GM12892 (cell line): ENCODE measurements around the gene NEURL1. TPM values are rescaled to one million over a fixed set of nuclear protein-coding genes. Genes with fewer than 3 reads are reported as not detected.

Experiments used
- DNase-seq: peaks from one replicate; pipeline ENCODE4 v3.0.0; 2011; ENCODE audit not compliant: insufficient read length
- FAIRE-seq: peaks from 2 replicates; lab custom pipeline; 2011; peaks lifted over from hg19 to GRCh38; lab: Jason Lieb, UNC
- POLR2A ChIP-seq: IDR thresholded peaks from 2 replicates; pipeline ENCODE4 v1.6.1; 2011; ENCODE audit warnings: low read depth, low read length, control low read depth
- POLR2AphosphoS5 ChIP-seq: IDR thresholded peaks from 2 replicates; pipeline ENCODE4 v1.6.1; 2011; ENCODE audit warnings: low read depth, low read length, control low read depth
- TAF1 ChIP-seq: IDR thresholded peaks from 2 replicates; pipeline ENCODE4 v1.6.1; 2011; ENCODE audit warnings: low read depth, mild to moderate bottlenecking, control low read depth, low read length, borderline replicate concordance
- polyA plus RNA-seq: library from polyadenylated mRNA; unstranded; fragments of >200 nt; gene quantifications from one replicate; pipeline ENCODE4 v1.2.1, GENCODE V29; 2012; ENCODE audit warnings: missing spikeins, inconsistent platforms; ENCODE audit not compliant: missing spikeins

Gene NEURL1
- 0.36 TPM for polyA plus RNA-seq

- DNase-seq (peak; percentile 41), FAIRE-seq (no peak)
- no peak for TF ChIP-seq POLR2AphosphoS5
- no peak for TF ChIP-seq TAF1
- TF ChIP-seq POLR2A = no peak
Observed at GRCh38 chr10:103493362-103493915, at the start of gene NEURL1. Gene NEURL1, plus strand, starts transcription at chr10:103493705. Its CDS starts 683 bp downstream, at chr10:103494388.

GRCh38 chr10:103444478-103444877 lies 49.0 kb upstream of the NEURL1 start:
- FAIRE-seq (no peak), DNase-seq (no peak)
- TF ChIP-seq TAF1 (no peak), POLR2AphosphoS5 (no peak), POLR2A (no peak)

GRCh38 chr10:103445366-103445765 lies 48.1 kb upstream of the NEURL1 start:
- peak; percentile 14 for FAIRE-seq
- TF ChIP-seq POLR2A (no peak), TAF1 (no peak), POLR2AphosphoS5 (no peak)
- no peak for DNase-seq

GRCh38 chr10:103445767-103446567 lies 47.5 kb upstream of the NEURL1 start:
- TF ChIP-seq POLR2A (no peak), POLR2AphosphoS5 (no peak), TAF1 (no peak)
- FAIRE-seq (no peak), DNase-seq (no peak)

- DNase-seq = no peak
- no peak for TF ChIP-seq POLR2A
- no peak for TF ChIP-seq TAF1
- TF ChIP-seq POLR2AphosphoS5 = no peak
- no peak for FAIRE-seq
Observed at GRCh38 chr10:103447187-103447586, 46.3 kb upstream of the NEURL1 start.

- FAIRE-seq (no peak), DNase-seq (no peak)
- no peak for TF ChIP-seq TAF1
- TF ChIP-seq POLR2A = no peak
Observed at GRCh38 chr10:103448746-103449145, 44.8 kb upstream of the NEURL1 start.

- DNase-seq = no peak
- FAIRE-seq = no peak
- TF ChIP-seq POLR2AphosphoS5 = no peak
- no peak for TF ChIP-seq TAF1
Observed at GRCh38 chr10:103449208-103450144, 44.0 kb upstream of the NEURL1 start.

- TF ChIP-seq POLR2A (no peak), TAF1 (no peak), POLR2AphosphoS5 (no peak)
- DNase-seq = no peak
- FAIRE-seq = no peak
Observed at GRCh38 chr10:103450201-103450695, 43.3 kb upstream of the NEURL1 start.

GRCh38 chr10:103451091-103451813 lies 42.3 kb upstream of the NEURL1 start:
- DNase-seq = peak; percentile 66
- peak; percentile 80 for FAIRE-seq
- TF ChIP-seq TAF1 = no peak
- no peak for TF ChIP-seq POLR2AphosphoS5
- TF ChIP-seq POLR2A = no peak

GRCh38 chr10:103451831-103452505 lies 41.5 kb upstream of the NEURL1 start, which contains the start of gene CALHM2:
Gene CALHM2, minus strand, starts transcription at chr10:103452370. Its CDS starts 2,429 bp downstream, at chr10:103449941.
- TF ChIP-seq POLR2A (no peak; the same call in 1 of the 2 replicates), POLR2AphosphoS5 (no peak), TAF1 (no peak)
- DNase-seq (peak; percentile 90), FAIRE-seq (peak; percentile 74)

GRCh38 chr10:103452506-103453230 lies 40.8 kb upstream of the NEURL1 start:
- FAIRE-seq (no peak), DNase-seq (no peak)
- TF ChIP-seq POLR2AphosphoS5 (no peak), POLR2A (0 out of 2 replicates have a peak, but pooled peaks have one; percentile 50), TAF1 (no peak)
